Panc1 (cell line): ENCODE measurements around the gene OR51F1.

ENCODE experiments used
- CTCF ChIP-seq: fragments of 450-650 bp; IDR thresholded peaks from 2 replicates; pipeline ENCODE4 v1.5.1; 2017; ENCODE audit warnings: mild to moderate bottlenecking
- POLR2AphosphoS5 ChIP-seq: IDR thresholded peaks from 2 replicates; pipeline ENCODE4 v1.6.1; 2012; ENCODE audit warnings: mild to moderate bottlenecking, low read depth, low read length, moderate library complexity
- REST ChIP-seq, 2 experiments: IDR thresholded peaks; 2 replicates each; pipeline ENCODE4 v1.6.1; 2011 to 2012; ENCODE audit warnings: low read depth in 2 of 2, control low read depth in 1 of 2, low read length in 1 of 2, mild to moderate bottlenecking in 1 of 2, moderate library complexity in 1 of 2; ENCODE audit not compliant: insufficient read depth in 1 of 2
- TCF7L2 ChIP-seq: IDR thresholded peaks from 2 replicates; pipeline ENCODE4 v1.6.1; 2011; ENCODE audit warnings: mild to moderate bottlenecking, low read depth, low read length, inconsistent platforms

GRCh38 chr11:4797206-4797605 lies 27.5 kb upstream of the OR51F1 start:
- TF ChIP-seq CTCF (no peak), TCF7L2 (no peak), POLR2AphosphoS5 (no peak), REST (IDR thresholded peaks at IDR 0.05; ENCODE audit: insufficient read depth in 1 of 2, low read depth in 2 of 2, low read length in 1 of 2) (no peak)
